B cell (primary cell): Measurements from ENCODE around the gene IL17RE. TPM values are rescaled to one million over a fixed set of nuclear protein-coding genes. Genes with fewer than 3 reads are reported as not detected.
"Not testable (repeated sequence)": the region's sequence is repeated elsewhere in the genome, so short reads cannot be mapped to it uniquely, and the experiment has no call there.

Experiments used
- ATAC-seq: fragments of 200-7000 bp; cut with Tn5 transposase; one replicate; pipeline ENCODE4 v1.10.0; 2021; ENCODE audit warnings: low read depth, mild to moderate bottlenecking, moderate number of reproducible peaks, moderate library complexity
- CTCF ChIA-PET: fragments of 350-600 bp; sonication (Branson Sonifier 250); formaldehyde crosslinking; loops from one replicate; lab custom pipeline; 2021; ENCODE audit warnings: antibody characterized with exemption, inconsistent platforms; lab: Charles Lee
- POLR2A ChIA-PET: fragments of 350-600 bp; sonication (Branson Sonifier 250); formaldehyde crosslinking; loops from one replicate; lab custom pipeline; 2021; ENCODE audit warnings: antibody characterized with exemption; lab: Charles Lee
- DNase-seq: peaks from one replicate; pipeline ENCODE4 v3.0.0; 2013
- H2AFZ ChIP-seq: 2 replicates; pipeline ENCODE4 v1.6.1; 2012; ENCODE audit warnings: mild to moderate bottlenecking, low read depth, low read length; ENCODE audit not compliant: insufficient read depth, poor library complexity, severe bottlenecking
- H3K27ac ChIP-seq, 2 donors: 1 replicate in 1 of 2; 2 replicates in 1 of 2; pipeline ENCODE4 v1.5.1; 2012 to 2013; ENCODE audit warnings: low read length in 2 of 2, mild to moderate bottlenecking in 2 of 2, moderate library complexity in 1 of 2
- H3K27me3 ChIP-seq, 4 experiments: fragments of 200-600 bp in 1 of 4; sonication (generic) in 1 of 4; replicated peaks in 1 of 4; 1 replicate in 2 of 4; 2 replicates in 2 of 4; pipeline versions ENCODE4 v1.6.1 to v1.7.0; 2013 to 2016; ENCODE audit warnings: low read length in 3 of 4, mild to moderate bottlenecking in 2 of 4, mixed read lengths in 1 of 4, moderate library complexity in 1 of 4; ENCODE audit not compliant: insufficient read depth in 4 of 4, control insufficient read depth in 3 of 4; ENCODE audit errors: control extremely low read depth in 1 of 4
- H3K36me3 ChIP-seq, 2 experiments: replicated peaks in 1 of 2; 1 replicate in 1 of 2; 2 replicates in 1 of 2; pipeline versions ENCODE4 v1.6.1 to v1.7.1; 2013; ENCODE audit warnings: low read length in 1 of 2; ENCODE audit not compliant: insufficient read depth in 2 of 2, control insufficient read depth in 1 of 2; ENCODE audit errors: control extremely low read depth in 1 of 2, extremely low read depth in 1 of 2
- H3K4me1 ChIP-seq, 2 donors: fragments of 200-600 bp in 1 of 2; sonication (generic) in 1 of 2; 1 replicate in 1 of 2; 2 replicates in 1 of 2; pipeline versions ENCODE4 v1.5.1 to v1.6.1; 2013 to 2017; ENCODE audit warnings: low read length in 2 of 2; ENCODE audit not compliant: control insufficient read depth in 2 of 2, insufficient read depth in 2 of 2
- H3K4me2 ChIP-seq: replicated peaks from 2 replicates; pipeline ENCODE3; 2012; ENCODE audit warnings: mild to moderate bottlenecking, low read depth, low read length; ENCODE audit not compliant: poor library complexity, severe bottlenecking
- H3K4me3 ChIP-seq, 5 experiments: fragments of 200-600 bp in 1 of 5; sonication (generic) in 1 of 5; 1 replicate in 3 of 5; 2 replicates in 2 of 5; pipeline versions ENCODE4 v1.5.1 to v1.7.0; 2011 to 2016; ENCODE audit warnings: low read length in 4 of 5, mild to moderate bottlenecking in 4 of 5, low read depth in 2 of 5, control low read depth in 1 of 5, moderate library complexity in 1 of 5; ENCODE audit not compliant: insufficient read depth in 1 of 5; ENCODE audit errors: control extremely low read depth in 1 of 5, extremely low read depth in 1 of 5
- H3K79me2 ChIP-seq: fragments of 200-600 bp; sonication (generic); one replicate; pipeline ENCODE4 v1.6.0; 2016; ENCODE audit warnings: low read length; ENCODE audit not compliant: control insufficient read depth, insufficient read depth
- H3K9ac ChIP-seq: fragments of 200-600 bp; sonication (generic); 2 replicates; pipeline ENCODE4 v1.6.1; 2017; ENCODE audit warnings: mild to moderate bottlenecking, low read length, moderate library complexity
- H3K9me3 ChIP-seq, 3 donors: one replicate each; pipeline versions ENCODE4 v1.6.1 to v1.7.1; 2013; ENCODE audit warnings: low read length in 2 of 3; ENCODE audit not compliant: control insufficient read depth in 2 of 3, insufficient read depth in 1 of 3; ENCODE audit errors: control extremely low read depth in 1 of 3
- H4K20me1 ChIP-seq: 2 replicates; pipeline ENCODE4 v1.6.0; 2012; ENCODE audit warnings: mild to moderate bottlenecking, low read length; ENCODE audit not compliant: insufficient read depth, control insufficient read depth, poor library complexity, severe bottlenecking
- H3K27ac Mint-ChIP-seq: one replicate; pipeline ENCODE4 v1.8.0; 2021; ENCODE audit warnings: mixed read lengths
- H3K27me3 Mint-ChIP-seq: one replicate; pipeline ENCODE4 v1.8.0; 2021; ENCODE audit warnings: mixed read lengths
- H3K4me1 Mint-ChIP-seq: one replicate; pipeline ENCODE4 v1.8.0; 2021; ENCODE audit warnings: mixed read lengths
- H3K4me3 Mint-ChIP-seq: one replicate; pipeline ENCODE4 v1.8.0; 2021; ENCODE audit warnings: mixed read lengths
- H3K9me3 Mint-ChIP-seq: one replicate; pipeline ENCODE4 v1.8.0; 2022; ENCODE audit warnings: mixed read lengths; ENCODE audit not compliant: insufficient read depth
- CTCF ChIP-seq: fragments of 200-600 bp; IDR thresholded peaks from one replicate; pipeline ENCODE4 v1.8.0; 2022; ENCODE audit warnings: antibody characterized with exemption, mild to moderate bottlenecking
- EZH2 ChIP-seq: IDR thresholded peaks from 2 replicates; pipeline ENCODE4 v1.6.1; 2012; ENCODE audit warnings: borderline replicate concordance, low read depth, mild to moderate bottlenecking, moderate library complexity, low read length; ENCODE audit not compliant: insufficient read depth, poor library complexity, severe bottlenecking
- WGBS: methylation state at CpG from one replicate; pipeline ENCODE4 v1.1.5; 2013; ENCODE audit warnings: missing lambda C conversion rate; ENCODE audit not compliant: insufficient coverage; 5-methylcytosine and 5-hydroxymethylcytosine counted together
- intact Hi-C: fragments of 100-400 bp; cut with micrococcal nuclease; formaldehyde crosslinking; loops from one replicate; pipeline ENCODE4 v1.10.0; 2022
- polyA plus RNA-seq: library from polyadenylated mRNA; depleted of rRNA; stranded (reverse); fragments of >200 nt; gene quantifications from 2 replicates; pipeline ENCODE4 v1.2.3, GENCODE V29; 2012
- total RNA-seq, 2 donors: library from RNA; stranded (reverse); fragments of 120-200 nt in 1 of 2; gene quantifications; 1 replicate in 1 of 2; 2 replicates in 1 of 2; pipeline versions ENCODE4 v1.2.3 to v1.2.4, GENCODE V29; 2013 to 2022

Gene IL17RE
- total and polyA plus RNA-seq, 2 donors (not counting 1 experiment from before 2014, with no cell fraction given) = 0.37 TPM; not detected in 1

GRCh38 chr3:9896755-9897407, 5.8 kb upstream of the IL17RE start:
- peak overlapping the region in 1 of 2 donors; percentile 15 for H3K27ac ChIP-seq
- DNase-seq, H3K9me3 ChIP-seq, H4K20me1 ChIP-seq, ATAC-seq, H3K4me2 ChIP-seq, H2AFZ ChIP-seq, H3K27me3 Mint-ChIP-seq, H3K9me3 Mint-ChIP-seq, intact Hi-C loops, POLR2A ChIA-PET, H3K4me3 Mint-ChIP-seq, H3K27me3 ChIP-seq, CTCF ChIA-PET, H3K4me3 ChIP-seq, H3K9ac ChIP-seq: not testable (repeated sequence)
- H3K36me3 ChIP-seq = peaks cover 3 to 16% of the 10 kb centered on the region in 2 experiments
- peaks cover 8 to 13% of the 10 kb centered on the region in 2 donors for H3K4me1 ChIP-seq
- WGBS = 100% methylated on average over 4 of the region's 10 CpGs
- Mint-ChIP-seq H3K4me1 (peaks cover 30% of the 10 kb centered on the region), H3K27ac (peak overlapping the region; percentile 72)
- peaks cover 69% of the 10 kb centered on the region for H3K79me2 ChIP-seq

GRCh38 chr3:9897408-9898372, 5.0 kb upstream of the IL17RE start:
- no peak overlapping the region for H3K4me2 ChIP-seq
- WGBS = 76% methylated on average over 3 of the region's 4 CpGs
- ATAC-seq (no peak), DNase-seq (no peak)
- peaks cover 26% of the 10 kb centered on the region for H3K4me1 Mint-ChIP-seq
- H3K4me1 ChIP-seq = peaks cover 5 to 12% of the 10 kb centered on the region in 2 donors
- peak overlapping the region in 1 of 2 donors; percentile 3 for H3K27ac ChIP-seq
- H3K9me3 ChIP-seq = no peaks in the 10 kb centered on the region
- ChIA-PET CTCF (no interaction called here), POLR2A (no interaction called here)
- no peak overlapping the region for H3K4me3 Mint-ChIP-seq
- H3K9me3 Mint-ChIP-seq = no peaks in the 10 kb centered on the region
- peaks cover 61% of the 10 kb centered on the region for H3K79me2 ChIP-seq
- H4K20me1 ChIP-seq = no peaks in the 10 kb centered on the region
- H3K27me3 Mint-ChIP-seq = no peaks in the 10 kb centered on the region
- H3K27me3 ChIP-seq = no peaks in the 10 kb centered on the region
- intact Hi-C loops = no loop called here
- H3K27ac Mint-ChIP-seq = peak overlapping the region; percentile 62
- H3K9ac ChIP-seq = no peak overlapping the region
- TF ChIP-seq EZH2 = no peak
- no peak for TF ChIP-seq CTCF
- H3K36me3 ChIP-seq = peaks cover 3 to 11% of the 10 kb centered on the region in 2 experiments
- H3K4me3 ChIP-seq = no peak overlapping the region
- no peak overlapping the region for H2AFZ ChIP-seq
